H1 (cell line): ENCODE results near the gene SLC22A23. TPM values are rescaled to one million over a fixed set of nuclear protein-coding genes. Genes with fewer than 3 reads are reported as not detected.

Source experiments
- CTCF ChIA-PET: fragments of 300-600 bp; sonication (Branson Sonifier 250); formaldehyde crosslinking; loops from one replicate; lab custom pipeline; 2021; ENCODE audit not compliant: partially characterized antibody; lab: Charles Lee
- POLR2A ChIA-PET: fragments of 300-600 bp; sonication (Branson Sonifier 250); formaldehyde crosslinking; loops from one replicate; lab custom pipeline; 2021; ENCODE audit warnings: inconsistent platforms; ENCODE audit not compliant: partially characterized antibody; lab: Charles Lee
- DNase-seq, 2 experiments: peaks; one replicate each; pipeline versions ENCODE4 v3.0.0 to v3.0.0-alpha.2; 2010 to 2022; ENCODE audit warnings: low spot score in 2 of 2, low read depth in 1 of 2, mixed read lengths in 1 of 2
- FAIRE-seq: peaks from 2 replicates; lab custom pipeline; 2011; peaks lifted over from hg19 to GRCh38; lab: Jason Lieb, UNC
- H2AFZ ChIP-seq: 2 replicates; pipeline ENCODE4 v1.8.1; 2012; ENCODE audit warnings: low read length, inconsistent platforms
- H2AK5ac ChIP-seq: 2 replicates; pipeline ENCODE4 v1.6.1; 2013; ENCODE audit warnings: low read depth, low read length
- H2BK120ac ChIP-seq: replicated peaks from 2 replicates; pipeline ENCODE3; 2013; ENCODE audit warnings: low read depth, low read length, inconsistent platforms
- H2BK12ac ChIP-seq: 2 replicates; pipeline ENCODE4 v1.6.1; 2013; ENCODE audit warnings: low read depth, low read length
- H2BK15ac ChIP-seq: 2 replicates; pipeline ENCODE4 v1.6.1; 2013; ENCODE audit warnings: low read length
- H2BK20ac ChIP-seq: 2 replicates; pipeline ENCODE4 v1.6.1; 2013; ENCODE audit warnings: low read length
- H2BK5ac ChIP-seq: 2 replicates; pipeline ENCODE4 v1.6.1; 2013; ENCODE audit warnings: low read depth, low read length
- H3K14ac ChIP-seq: 2 replicates; pipeline ENCODE4 v1.6.1; 2013; ENCODE audit warnings: inconsistent platforms; ENCODE audit not compliant: insufficient read length
- H3K18ac ChIP-seq: 2 replicates; pipeline ENCODE4 v1.6.1; 2013; ENCODE audit warnings: low read length; ENCODE audit errors: extremely low read depth
- H3K23ac ChIP-seq: 2 replicates; pipeline ENCODE4 v1.6.1; 2013; ENCODE audit warnings: inconsistent platforms; ENCODE audit not compliant: insufficient read length
- H3K23me2 ChIP-seq: 2 replicates; pipeline ENCODE4 v1.6.1; 2013; ENCODE audit warnings: low read depth, low read length
- H3K27ac ChIP-seq: 2 replicates; pipeline ENCODE4 v1.6.1; 2011; ENCODE audit warnings: low read depth, low read length, inconsistent platforms
- H3K27me3 ChIP-seq, 4 experiments: replicated peaks in 1 of 4; 1 replicate in 1 of 4; 2 replicates in 3 of 4; pipeline versions ENCODE4 v1.6.1 to v1.8.1; 2011 to 2013; ENCODE audit warnings: low read length in 3 of 4, mild to moderate bottlenecking in 3 of 4, inconsistent platforms in 2 of 4, mixed read lengths in 2 of 4, moderate library complexity in 1 of 4; ENCODE audit not compliant: control insufficient read depth in 3 of 4, insufficient read depth in 3 of 4; ENCODE audit errors: extremely low read depth in 1 of 4
- H3K36me3 ChIP-seq, 4 experiments: 2 replicates each; pipeline versions ENCODE4 v1.6.1 to v1.8.1; 2011 to 2013; ENCODE audit warnings: mild to moderate bottlenecking in 4 of 4, low read length in 3 of 4, moderate library complexity in 2 of 4, control low read depth in 1 of 4, inconsistent platforms in 1 of 4; ENCODE audit not compliant: insufficient read depth in 4 of 4, control insufficient read depth in 2 of 4
- H3K4ac ChIP-seq: replicated peaks from 2 replicates; pipeline ENCODE3; 2013; ENCODE audit warnings: low read length, low read depth, mixed read lengths, inconsistent platforms; ENCODE audit not compliant: insufficient read length
- H3K4me1 ChIP-seq, 4 experiments: replicated peaks in 1 of 4; 1 replicate in 1 of 4; 2 replicates in 3 of 4; pipeline versions ENCODE4 v1.6.1 to v1.8.1; 2011 to 2013; ENCODE audit warnings: low read length in 3 of 4, inconsistent platforms in 2 of 4, mixed read lengths in 1 of 4; ENCODE audit not compliant: insufficient read depth in 4 of 4, control insufficient read depth in 3 of 4
- H3K4me2 ChIP-seq, 2 experiments: 2 replicates each; pipeline versions ENCODE4 v1.6.1 to v1.8.1; 2011 to 2013; ENCODE audit warnings: low read depth in 2 of 2, low read length in 2 of 2, control low read depth in 1 of 2, inconsistent platforms in 1 of 2, mild to moderate bottlenecking in 1 of 2; ENCODE audit not compliant: insufficient read depth in 1 of 2
- H3K4me3 ChIP-seq, 4 experiments: fragments of 200-600, 300-600 bp in 1 of 4; sonication (generic), shearing (Covaris generic), sonication (Bioruptor Twin) in 1 of 4; 2 replicates each; pipeline versions ENCODE4 v1.5.1 to v1.8.1; 2011 to 2016; ENCODE audit warnings: low read length in 4 of 4, low read depth in 3 of 4, control low read depth in 2 of 4, inconsistent platforms in 2 of 4, mild to moderate bottlenecking in 2 of 4, mixed read lengths in 1 of 4, moderate library complexity in 1 of 4; ENCODE audit not compliant: insufficient read depth in 2 of 4; ENCODE audit errors: extremely low read depth in 1 of 4
- H3K56ac ChIP-seq: replicated peaks from 2 replicates; pipeline ENCODE3; 2013; ENCODE audit warnings: low read depth, mild to moderate bottlenecking, mixed read lengths, low read length, inconsistent platforms; ENCODE audit not compliant: insufficient read length
- H3K79me1 ChIP-seq: 2 replicates; pipeline ENCODE4 v1.6.1; 2013; ENCODE audit warnings: low read depth, low read length, control low read depth
- H3K79me2 ChIP-seq, 2 experiments: 2 replicates each; pipeline versions ENCODE4 v1.6.1 to v1.8.1; 2012 to 2013; ENCODE audit warnings: low read length in 2 of 2, mild to moderate bottlenecking in 2 of 2, inconsistent platforms in 1 of 2; ENCODE audit not compliant: insufficient read depth in 2 of 2, control insufficient read depth in 1 of 2
- H3K9ac ChIP-seq, 4 experiments: replicated peaks in 1 of 4; 1 replicate in 1 of 4; 2 replicates in 3 of 4; pipeline versions ENCODE4 v1.6.1 to v1.8.1; 2011 to 2013; ENCODE audit warnings: low read depth in 3 of 4, low read length in 3 of 4, control low read depth in 2 of 4, mild to moderate bottlenecking in 2 of 4, moderate library complexity in 2 of 4, inconsistent platforms in 1 of 4; ENCODE audit errors: extremely low read depth in 1 of 4
- H3K9me3 ChIP-seq, 2 experiments: 2 replicates each; pipeline versions ENCODE4 v1.6.1 to v1.8.1; 2012 to 2013; ENCODE audit warnings: mild to moderate bottlenecking in 2 of 2, moderate library complexity in 2 of 2, control low read depth in 1 of 2, inconsistent platforms in 1 of 2, low read depth in 1 of 2, low read length in 1 of 2, mixed read lengths in 1 of 2; ENCODE audit not compliant: insufficient read depth in 2 of 2
- H4K20me1 ChIP-seq, 2 experiments: replicated peaks in 1 of 2; 2 replicates each; pipeline versions ENCODE3 to v1.8.1; 2011 to 2013; ENCODE audit warnings: inconsistent platforms in 2 of 2, low read length in 2 of 2, mild to moderate bottlenecking in 1 of 2; ENCODE audit not compliant: insufficient read depth in 2 of 2, control insufficient read depth in 1 of 2
- H4K5ac ChIP-seq: 2 replicates; pipeline ENCODE4 v1.6.1; 2013; ENCODE audit warnings: low read length, low read depth, mixed read lengths, inconsistent platforms; ENCODE audit not compliant: insufficient read length
- H4K8ac ChIP-seq: 2 replicates; pipeline ENCODE4 v1.8.0; 2013; ENCODE audit warnings: mild to moderate bottlenecking, moderate library complexity, low read length, inconsistent platforms; ENCODE audit not compliant: insufficient read depth; ENCODE audit errors: extremely low read depth
- H4K91ac ChIP-seq: replicated peaks from 2 replicates; pipeline ENCODE3; 2013; ENCODE audit warnings: low read length, mixed read lengths, inconsistent platforms; ENCODE audit not compliant: insufficient read length
- GTF2F1 ChIP-seq: IDR thresholded peaks from 2 replicates; pipeline ENCODE4 v1.6.1; 2012; ENCODE audit warnings: low read depth, low read length, improper control_type of control experiment, borderline replicate concordance
- RXRA ChIP-seq: IDR thresholded peaks from 2 replicates; pipeline ENCODE4 v1.6.1; 2011; ENCODE audit warnings: low read depth, mild to moderate bottlenecking, low read length, moderate library complexity; ENCODE audit not compliant: insufficient read depth
- SIN3A ChIP-seq, 2 experiments: IDR thresholded peaks in 1 of 2; conservative IDR thresholded peaks in 1 of 2; 2 replicates each; pipeline ENCODE4 v1.6.1; 2011 to 2012; ENCODE audit warnings: low read length in 2 of 2, improper control_type of control experiment in 1 of 2, low read depth in 1 of 2, mild to moderate bottlenecking in 1 of 2
- TAF1 ChIP-seq: IDR thresholded peaks from 2 replicates; pipeline ENCODE4 v1.6.1; 2011; ENCODE audit warnings: mild to moderate bottlenecking, low read depth, low read length
- WGBS, 2 experiments: shearing (Covaris generic) in 1 of 2; methylation state at CpG; one replicate each; pipeline versions ENCODE4 v1.1.6 to v1.1.7; 2013 to 2015; ENCODE audit warnings: low lambda C conversion rate in 2 of 2, mixed read lengths in 2 of 2, inconsistent platforms in 1 of 2, low coverage in 1 of 2, missing lambda C conversion rate in 1 of 2; ENCODE audit not compliant: insufficient replicate concordance in 2 of 2, insufficient coverage in 1 of 2, insufficient read length in 1 of 2; ENCODE audit errors: extremely low coverage in 1 of 2, missing lambda C conversion rate in 1 of 2; 5-methylcytosine and 5-hydroxymethylcytosine counted together
- polyA plus RNA-seq, 7 experiments: library from polyadenylated mRNA; depleted of rRNA in 3 of 7; stranded (reverse) in 5 of 7; unstranded in 2 of 7; fragments of >200 nt in 5 of 7; fragments of 200-250 nt in 2 of 7; gene quantifications; 1 replicate in 5 of 7; 2 replicates in 1 of 7; 4 replicates in 1 of 7; pipeline versions ENCODE4 v1.2.1 to v1.2.3, GENCODE V29; 2011 to 2013; ENCODE audit warnings: missing spikeins in 2 of 7, mixed read lengths in 2 of 7
- total RNA-seq: library from RNA; stranded (reverse); fragmentation: NEBNext Ultra II Directional; extraction: Animal tissue kit (Norgen Biotek cat#: 25700); gene quantifications from 2 replicates; pipeline ENCODE4 v1.2.1, GENCODE V29; 2021
- TF ChIP-seq, protein P1 (sequence below), 3 experiments: IDR thresholded peaks; 1 replicate in 2 of 3; 2 replicates in 1 of 3; pipeline versions ENCODE4 v1.5.1 to v1.6.1; 2011; ENCODE audit warnings: low read length in 3 of 3, mild to moderate bottlenecking in 3 of 3, inconsistent platforms in 2 of 3, low read depth in 1 of 3, moderate library complexity in 1 of 3; ENCODE audit not compliant: insufficient read depth in 1 of 3; ENCODE audit errors: control extremely low read depth in 1 of 3
- TF ChIP-seq, protein P2 (sequence below): IDR thresholded peaks from 2 replicates; pipeline ENCODE4 v1.6.1; 2012; ENCODE audit warnings: low read length, inconsistent platforms

SLC22A23 gene
- total and polyA plus RNA-seq, 2 of the 8 experiments (the other 6 are each of a cell fraction or from before 2014, with no cell fraction given) = 9.9 to 38.4 TPM

DNA sequence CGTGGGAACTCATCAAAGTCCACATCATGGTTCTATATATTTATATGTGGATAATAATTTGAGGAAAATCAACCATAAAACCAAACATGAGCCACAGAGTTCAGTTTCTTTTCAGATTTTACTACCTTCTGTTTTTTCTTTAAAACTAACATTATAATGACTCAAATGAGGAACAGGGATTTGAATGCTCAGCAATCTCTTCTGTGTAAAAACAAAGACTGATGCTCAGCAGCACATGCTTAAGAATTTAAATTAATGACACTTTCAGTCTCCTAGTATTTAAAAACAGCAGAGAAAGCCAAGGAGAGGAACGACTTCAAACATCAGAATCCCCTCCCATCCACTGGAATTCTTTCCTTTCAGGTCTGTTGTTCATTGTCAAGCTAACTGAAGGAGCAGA is 125.4 kb downstream of the SLC22A23 start:
- H3K4me3 ChIP-seq = no peak overlapping the region
- no peaks in the 10 kb centered on the region for H3K27me3 ChIP-seq
- no peak overlapping the region for H2BK5ac ChIP-seq
- no peak overlapping the region for H3K27ac ChIP-seq
- H3K23ac ChIP-seq = no peak overlapping the region
- no peak overlapping the region for H2BK15ac ChIP-seq
- POLR2A ChIA-PET = interaction anchor here (0.7 to 1.4 kb wide), 2 partner anchors 10 to 24 kb away, joined by 3 to 6 read pairs; no protein-coding TSS in a partner anchor
- H2AK5ac ChIP-seq = no peak overlapping the region
- H3K4me1 ChIP-seq = peaks cover 6 to 20% (median 16%) of the 10 kb centered on the region in 4 experiments
- DNase-seq = no peak
- H4K20me1 ChIP-seq = no peaks in the 10 kb centered on the region
- peaks cover 10% of the 10 kb centered on the region; the same call in 1 of the 2 replicates for H3K79me1 ChIP-seq
- H3K9ac ChIP-seq = no peak overlapping the region
- H4K5ac ChIP-seq = no peak overlapping the region
- peaks cover 0 to 23% of the 10 kb centered on the region in 2 experiments; a peak in 3 of 4 replicates for H3K79me2 ChIP-seq
- no peak overlapping the region for H2BK20ac ChIP-seq
- no peak overlapping the region for H3K4me2 ChIP-seq
- CTCF ChIA-PET = interaction anchor here (1.0 to 2.6 kb wide), 15 partner anchors 8 to 400 kb away, joined by 3 to 19 read pairs (median 6); no protein-coding TSS in a partner anchor
- H2AFZ ChIP-seq = no peak overlapping the region
- no peaks in the 10 kb centered on the region for H3K36me3 ChIP-seq
- no peak overlapping the region for H4K91ac ChIP-seq
- no peaks in the 10 kb centered on the region for H3K9me3 ChIP-seq
- no peak overlapping the region for H2BK120ac ChIP-seq
- 70% methylated on average over 2 of the region's 2 CpGs; no CpG with 5 or more reads in 1 of the 2 experiments for WGBS, 2 experiments
- no peak overlapping the region for H3K4ac ChIP-seq
- FAIRE-seq = no peak
- no peak overlapping the region for H3K18ac ChIP-seq
- no peak overlapping the region for H4K8ac ChIP-seq
- TF ChIP-seq, protein P1, sequence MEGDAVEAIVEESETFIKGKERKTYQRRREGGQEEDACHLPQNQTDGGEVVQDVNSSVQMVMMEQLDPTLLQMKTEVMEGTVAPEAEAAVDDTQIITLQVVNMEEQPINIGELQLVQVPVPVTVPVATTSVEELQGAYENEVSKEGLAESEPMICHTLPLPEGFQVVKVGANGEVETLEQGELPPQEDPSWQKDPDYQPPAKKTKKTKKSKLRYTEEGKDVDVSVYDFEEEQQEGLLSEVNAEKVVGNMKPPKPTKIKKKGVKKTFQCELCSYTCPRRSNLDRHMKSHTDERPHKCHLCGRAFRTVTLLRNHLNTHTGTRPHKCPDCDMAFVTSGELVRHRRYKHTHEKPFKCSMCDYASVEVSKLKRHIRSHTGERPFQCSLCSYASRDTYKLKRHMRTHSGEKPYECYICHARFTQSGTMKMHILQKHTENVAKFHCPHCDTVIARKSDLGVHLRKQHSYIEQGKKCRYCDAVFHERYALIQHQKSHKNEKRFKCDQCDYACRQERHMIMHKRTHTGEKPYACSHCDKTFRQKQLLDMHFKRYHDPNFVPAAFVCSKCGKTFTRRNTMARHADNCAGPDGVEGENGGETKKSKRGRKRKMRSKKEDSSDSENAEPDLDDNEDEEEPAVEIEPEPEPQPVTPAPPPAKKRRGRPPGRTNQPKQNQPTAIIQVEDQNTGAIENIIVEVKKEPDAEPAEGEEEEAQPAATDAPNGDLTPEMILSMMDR (IDR thresholded peaks at IDR 0.05; ENCODE audit: control extremely low read depth in 1 of 3, insufficient read depth in 1 of 3, low read depth in 1 of 3, low read length in 3 of 3) = no peak
- TF ChIP-seq TAF1 = no peak
- TF ChIP-seq, protein P2, sequence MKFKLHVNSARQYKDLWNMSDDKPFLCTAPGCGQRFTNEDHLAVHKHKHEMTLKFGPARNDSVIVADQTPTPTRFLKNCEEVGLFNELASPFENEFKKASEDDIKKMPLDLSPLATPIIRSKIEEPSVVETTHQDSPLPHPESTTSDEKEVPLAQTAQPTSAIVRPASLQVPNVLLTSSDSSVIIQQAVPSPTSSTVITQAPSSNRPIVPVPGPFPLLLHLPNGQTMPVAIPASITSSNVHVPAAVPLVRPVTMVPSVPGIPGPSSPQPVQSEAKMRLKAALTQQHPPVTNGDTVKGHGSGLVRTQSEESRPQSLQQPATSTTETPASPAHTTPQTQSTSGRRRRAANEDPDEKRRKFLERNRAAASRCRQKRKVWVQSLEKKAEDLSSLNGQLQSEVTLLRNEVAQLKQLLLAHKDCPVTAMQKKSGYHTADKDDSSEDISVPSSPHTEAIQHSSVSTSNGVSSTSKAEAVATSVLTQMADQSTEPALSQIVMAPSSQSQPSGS = no peak
- TF ChIP-seq SIN3A (conservative IDR thresholded peaks at IDR 0.05 in 1 of 2, IDR thresholded peaks at IDR 0.05 in 1 of 2; ENCODE audit: low read depth in 1 of 2, low read length in 2 of 2) = no peak
- TF ChIP-seq RXRA = no peak
- TF ChIP-seq GTF2F1 = no peak
- no peak overlapping the region for H3K14ac ChIP-seq
- H3K23me2 ChIP-seq = no peaks in the 10 kb centered on the region
- H2BK12ac ChIP-seq = no peak overlapping the region
- H3K56ac ChIP-seq = no peak overlapping the region
